Neural cell (in vitro differentiated cells): ENCODE measurements around the gene BORCS5.

Experiments
- EP300 ChIP-seq: fragments of 450-650 bp; conservative IDR thresholded peaks from 2 replicates; pipeline ENCODE4 v1.6.1; 2014; ENCODE audit warnings: antibody characterized with exemption, mild to moderate bottlenecking, moderate library complexity; ENCODE audit not compliant: poor library complexity, severe bottlenecking
- EZH2 ChIP-seq: fragments of 200-600, 300-800 bp; shearing (Covaris generic), sonication (generic); IDR thresholded peaks from 2 replicates; pipeline ENCODE4 v1.6.1; 2014; ENCODE audit warnings: antibody characterized with exemption, low read length, borderline replicate concordance, mild to moderate bottlenecking; ENCODE audit not compliant: insufficient read depth, poor library complexity, severe bottlenecking
- MXI1 ChIP-seq: fragments of 450-650 bp; conservative IDR thresholded peaks from 2 replicates; pipeline ENCODE4 v1.6.1; 2014; ENCODE audit warnings: antibody characterized with exemption, mild to moderate bottlenecking; ENCODE audit not compliant: poor library complexity, severe bottlenecking
- RAD21 ChIP-seq: fragments of 450-650 bp; conservative IDR thresholded peaks from 2 replicates; pipeline ENCODE4 v1.6.1; 2014; ENCODE audit warnings: antibody characterized with exemption, mild to moderate bottlenecking, moderate library complexity
- TAF1 ChIP-seq: IDR thresholded peaks from 2 replicates; pipeline ENCODE4 v1.6.1; 2012; ENCODE audit warnings: low read depth
- TF ChIP-seq, protein P1 (sequence below): fragments of 450-650 bp; IDR thresholded peaks from 2 replicates; pipeline ENCODE4 v1.5.1; 2014; ENCODE audit warnings: antibody characterized with exemption, mild to moderate bottlenecking, moderate library complexity; ENCODE audit not compliant: poor library complexity, severe bottlenecking

DNA sequence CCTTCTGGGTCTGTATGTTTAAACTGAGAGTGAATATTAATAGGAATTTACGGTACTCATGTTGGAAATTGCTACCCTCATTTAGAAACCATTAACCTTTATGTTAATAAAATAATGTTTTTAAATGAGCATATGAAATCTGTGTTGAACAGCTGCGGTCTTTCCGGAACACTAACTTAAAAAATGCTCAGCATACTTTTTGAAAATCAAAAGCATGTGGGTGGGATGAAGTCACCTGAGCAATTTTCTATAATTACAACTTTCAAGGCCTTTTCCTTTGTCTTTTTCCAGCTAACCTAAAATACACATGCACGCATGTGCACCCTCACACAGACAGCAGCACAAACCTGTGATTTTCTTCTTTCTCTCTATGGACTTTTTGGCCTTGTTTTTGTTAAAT lies 39.8 kb downstream of the BORCS5 start:
- TF ChIP-seq EZH2 (no peak), RAD21 (no peak), EP300 (no peak), MXI1 (no peak), TAF1 (no peak)
- TF ChIP-seq, protein P1, sequence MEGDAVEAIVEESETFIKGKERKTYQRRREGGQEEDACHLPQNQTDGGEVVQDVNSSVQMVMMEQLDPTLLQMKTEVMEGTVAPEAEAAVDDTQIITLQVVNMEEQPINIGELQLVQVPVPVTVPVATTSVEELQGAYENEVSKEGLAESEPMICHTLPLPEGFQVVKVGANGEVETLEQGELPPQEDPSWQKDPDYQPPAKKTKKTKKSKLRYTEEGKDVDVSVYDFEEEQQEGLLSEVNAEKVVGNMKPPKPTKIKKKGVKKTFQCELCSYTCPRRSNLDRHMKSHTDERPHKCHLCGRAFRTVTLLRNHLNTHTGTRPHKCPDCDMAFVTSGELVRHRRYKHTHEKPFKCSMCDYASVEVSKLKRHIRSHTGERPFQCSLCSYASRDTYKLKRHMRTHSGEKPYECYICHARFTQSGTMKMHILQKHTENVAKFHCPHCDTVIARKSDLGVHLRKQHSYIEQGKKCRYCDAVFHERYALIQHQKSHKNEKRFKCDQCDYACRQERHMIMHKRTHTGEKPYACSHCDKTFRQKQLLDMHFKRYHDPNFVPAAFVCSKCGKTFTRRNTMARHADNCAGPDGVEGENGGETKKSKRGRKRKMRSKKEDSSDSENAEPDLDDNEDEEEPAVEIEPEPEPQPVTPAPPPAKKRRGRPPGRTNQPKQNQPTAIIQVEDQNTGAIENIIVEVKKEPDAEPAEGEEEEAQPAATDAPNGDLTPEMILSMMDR, result no peak
